ENCODE data around the gene PLEKHG3. TPM values are rescaled to one million over a fixed set of nuclear protein-coding genes. Genes with fewer than 3 reads are reported as not detected.

The PLEKHG3 gene
- polyA plus RNA-seq, 1 donor (not counting 4 experiments of a cell fraction or from before 2014, with no cell fraction given), result 71.0 TPM

- FAIRE-seq (no peak), DNase-seq (ENCODE audit: low read depth, low spot score) (no peak)
Observed at GRCh38 chr14:64706593-64707193, 2.5 kb downstream of the PLEKHG3 start.

DNA sequence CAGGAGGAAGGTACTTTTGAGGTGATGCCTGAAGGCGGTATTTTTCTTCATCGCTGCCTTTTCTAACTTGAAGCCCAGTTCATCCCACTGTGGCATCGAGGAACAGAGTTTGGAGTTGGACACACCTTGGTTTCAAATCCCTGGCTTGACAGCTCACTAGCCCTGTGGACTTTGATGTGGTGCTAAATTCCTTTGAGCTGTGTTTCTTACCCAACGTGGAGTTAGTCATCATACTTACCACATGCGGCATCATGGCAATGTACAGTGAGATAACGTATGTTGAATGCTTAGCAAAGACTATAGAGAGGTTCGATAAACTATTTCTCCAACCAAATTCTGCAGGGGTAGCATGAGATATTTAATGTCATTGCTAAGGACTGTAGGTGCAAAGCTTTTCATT, 3.4 kb downstream of the PLEKHG3 start:
- FAIRE-seq, result peak; percentile 100

More at GRCh38 chr14:64706593-64707193, 2.5 kb downstream of the PLEKHG3 start:
- Histone ChIP-seq H3K9me1 (ENCODE audit: control insufficient read depth, extremely low read depth, insufficient read depth, low read length) (peaks cover 3% of the 10 kb centered on the region), H3K9me3 (ENCODE audit: control insufficient read depth, low read depth, low read length) (no peaks in the 10 kb centered on the region), H3K79me2 (ENCODE audit: control insufficient read depth, insufficient read depth, low read length) (peaks cover 70% of the 10 kb centered on the region), H3K36me3 (ENCODE audit: control insufficient read depth in 2 of 2, extremely low read depth in 1 of 2, insufficient read depth in 2 of 2, low read length in 2 of 2) (peaks cover 5 to 17% of the 10 kb centered on the region in 2 experiments), H4K20me1 (ENCODE audit: control insufficient read depth, extremely low read depth, insufficient read depth, low read length) (peaks cover 18% of the 10 kb centered on the region), H3K4me1 (ENCODE audit: control insufficient read depth, extremely low read depth, insufficient read depth, low read length) (peaks cover 72% of the 10 kb centered on the region), H3K4me3 (ENCODE audit: control insufficient read depth in 2 of 3, extremely low read depth in 1 of 3, insufficient read depth in 2 of 3, low read depth in 1 of 3, low read length in 3 of 3) (peak overlapping the region; percentile 74 to 94 (median 85)), H3K27me3 (ENCODE audit: control insufficient read depth, extremely low read depth, insufficient read depth, low read length) (no peaks in the 10 kb centered on the region), H3K27ac (ENCODE audit: control insufficient read depth, insufficient read depth, low read length) (peak overlapping the region; percentile 99), H2AFZ (ENCODE audit: control insufficient read depth, low read length) (no peak overlapping the region), H3K4me2 (ENCODE audit: control insufficient read depth, extremely low read depth, insufficient read depth, low read depth, low read length) (peak overlapping the region; percentile 99), H3K9ac (ENCODE audit: control insufficient read depth, extremely low read depth, insufficient read depth, low read length) (peak overlapping the region; percentile 93)
- TF ChIP-seq EZH2 (IDR thresholded peaks at IDR 0.05; ENCODE audit: low read length) (no peak), CTCF (optimal IDR thresholded peaks at IDR 0.05 in 1 of 3, IDR thresholded peaks at IDR 0.05 in 1 of 3, conservative IDR thresholded peaks at IDR 0.05 in 1 of 3; ENCODE audit: extremely low read depth in 1 of 3, insufficient read depth in 2 of 3, low read length in 3 of 3) (no peak)
- dilution Hi-C loops (cut with MboI; ENCODE audit: extremely low pct_ligation_motif_present, low sequenced_read_pairs), result no loop called here

More for the DNA sequence above, 3.4 kb downstream of the PLEKHG3 start:
- Histone ChIP-seq H3K9me1 (ENCODE audit: control insufficient read depth, extremely low read depth, insufficient read depth, low read length) (peaks cover 3% of the 10 kb centered on the region), H3K4me1 (ENCODE audit: control insufficient read depth, extremely low read depth, insufficient read depth, low read length) (peaks cover 62% of the 10 kb centered on the region), H3K36me3 (ENCODE audit: control insufficient read depth in 2 of 2, extremely low read depth in 1 of 2, insufficient read depth in 2 of 2, low read length in 2 of 2) (peaks cover 5 to 17% of the 10 kb centered on the region in 2 experiments), H3K79me2 (ENCODE audit: control insufficient read depth, insufficient read depth, low read length) (peaks cover 79% of the 10 kb centered on the region), H2AFZ (ENCODE audit: control insufficient read depth, low read length) (no peak overlapping the region), H3K9me3 (ENCODE audit: control insufficient read depth, low read depth, low read length) (no peaks in the 10 kb centered on the region), H3K27ac (ENCODE audit: control insufficient read depth, insufficient read depth, low read length) (peak overlapping the region; percentile 99), H3K9ac (ENCODE audit: control insufficient read depth, extremely low read depth, insufficient read depth, low read length) (peak overlapping the region; percentile 93), H3K27me3 (ENCODE audit: control insufficient read depth, extremely low read depth, insufficient read depth, low read length) (no peaks in the 10 kb centered on the region), H3K4me2 (ENCODE audit: control insufficient read depth, extremely low read depth, insufficient read depth, low read depth, low read length) (peak overlapping the region; percentile 99), H3K4me3 (ENCODE audit: control insufficient read depth in 2 of 3, extremely low read depth in 1 of 3, insufficient read depth in 2 of 3, low read depth in 1 of 3, low read length in 3 of 3) (peak overlapping the region in 2 of 3 experiments; percentile 74 to 85), H4K20me1 (ENCODE audit: control insufficient read depth, extremely low read depth, insufficient read depth, low read length) (peaks cover 18% of the 10 kb centered on the region)
- dilution Hi-C loops (cut with MboI; ENCODE audit: extremely low pct_ligation_motif_present, low sequenced_read_pairs), result no loop called here
- no peak for TF ChIP-seq EZH2 (IDR thresholded peaks at IDR 0.05; ENCODE audit: low read length)
- TF ChIP-seq CTCF (optimal IDR thresholded peaks at IDR 0.05 in 1 of 3, IDR thresholded peaks at IDR 0.05 in 1 of 3, conservative IDR thresholded peaks at IDR 0.05 in 1 of 3; ENCODE audit: extremely low read depth in 1 of 3, insufficient read depth in 2 of 3, low read length in 3 of 3), result no peak
- peak; percentile 87 for DNase-seq (ENCODE audit: low read depth, low spot score)

All from keratinocyte (primary cell).